Activated gamma-delta T cell treated with Interleukin-2 at 50 U/mL for 16 hours (primary cell): ENCODE measurements around the gene SCG3.

Experiments used
- DNase-seq: peaks from one replicate; pipeline ENCODE4 v3.0.0-alpha.2; 2020

The SCG3 gene

DNA sequence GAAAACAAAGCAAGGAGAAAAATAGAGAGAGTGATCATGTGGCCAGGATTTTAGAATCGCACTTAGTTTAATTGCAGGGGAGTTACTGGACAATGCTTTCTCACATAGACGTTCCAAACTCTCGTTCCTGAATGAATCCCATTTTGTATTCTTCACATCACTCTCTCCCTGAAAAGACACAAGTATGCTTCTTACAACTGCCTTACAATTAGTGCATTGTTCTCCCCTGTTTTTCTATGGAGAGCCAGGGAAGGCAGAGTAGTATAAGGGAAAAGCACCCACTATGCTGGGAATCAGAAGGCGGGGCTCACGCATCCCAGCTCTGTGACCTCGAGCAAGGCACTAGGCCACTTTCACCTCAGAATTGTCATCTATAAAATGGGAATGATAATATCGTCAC lies 84.4 kb downstream of the SCG3 start:
- no peak for DNase-seq

DNA sequence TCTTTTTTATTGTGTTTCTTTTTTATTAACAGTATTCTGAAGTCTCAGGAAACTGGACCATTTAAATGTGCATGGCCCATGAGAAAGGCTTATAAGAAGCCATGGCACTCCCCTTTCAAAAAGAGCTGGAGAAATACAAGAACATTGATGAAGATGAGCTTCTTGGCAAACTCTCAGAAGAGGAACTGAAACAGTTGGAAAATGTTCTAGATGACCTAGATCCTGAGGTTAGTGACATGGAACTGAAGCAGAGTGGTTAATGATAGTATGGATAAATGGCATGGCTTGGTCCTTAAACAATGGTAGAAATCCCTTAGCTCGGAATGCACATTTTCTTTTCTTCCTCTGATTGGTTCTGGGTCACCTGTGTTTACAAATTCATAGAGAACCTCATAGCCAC lies 85.0 kb downstream of the SCG3 start:
- no peak for DNase-seq

DNA sequence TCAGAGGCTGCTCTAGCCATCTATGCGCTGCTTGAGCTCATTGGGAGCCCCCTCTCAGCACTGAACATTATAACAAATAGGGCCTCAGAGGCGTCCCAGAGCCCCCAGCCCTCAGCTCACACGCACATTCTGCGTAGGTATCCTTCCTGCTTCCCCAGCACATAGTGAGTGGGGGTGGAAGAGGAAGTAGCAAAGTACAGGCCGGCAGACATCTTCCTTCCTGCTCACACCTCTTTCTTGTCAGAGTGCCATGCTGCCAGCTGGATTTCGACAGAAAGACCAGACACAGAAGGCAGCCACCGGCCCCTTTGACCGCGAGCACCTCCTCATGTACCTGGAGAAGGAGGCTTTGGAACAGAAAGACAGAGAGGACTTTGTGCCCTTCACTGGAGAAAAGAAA lies 86.7 kb downstream of the SCG3 start:
- no peak for DNase-seq
